Measurements from ENCODE around the gene MAPK14.
A peak's percentile ranks its signal among the peaks of the same experiment; 100 is the strongest.
"Not testable (repeated sequence)": the region's sequence is repeated elsewhere in the genome, so short reads cannot be mapped to it uniquely, and the experiment has no call there.

The MAPK14 gene

GRCh38 chr6:36069573-36069972 is 42.0 kb downstream of the MAPK14 start:
- DNase-seq (ENCODE audit: low spot score), result no peak

GRCh38 chr6:36070252-36070651 is 42.6 kb downstream of the MAPK14 start:
- DNase-seq (ENCODE audit: low spot score), result no peak

- DNase-seq (ENCODE audit: low spot score), result no peak
Measured at GRCh38 chr6:36071281-36071680, 43.7 kb downstream of the MAPK14 start.

- no peak for DNase-seq (ENCODE audit: low spot score)
Measured at GRCh38 chr6:36071714-36072113, 44.1 kb downstream of the MAPK14 start.

- no peak for DNase-seq (ENCODE audit: low spot score)
Measured at GRCh38 chr6:36072681-36073080, 45.1 kb downstream of the MAPK14 start.

- DNase-seq (ENCODE audit: low spot score), result no peak
Measured at GRCh38 chr6:36073587-36073986, 46.0 kb downstream of the MAPK14 start.

- no peak for DNase-seq (ENCODE audit: low spot score)
Measured at GRCh38 chr6:36075656-36076055, 48.0 kb downstream of the MAPK14 start.

GRCh38 chr6:36076178-36077063 is 48.8 kb downstream of the MAPK14 start:
- DNase-seq (ENCODE audit: low spot score), result no peak

GRCh38 chr6:36078159-36078558 is 50.6 kb downstream of the MAPK14 start:
- DNase-seq (ENCODE audit: low spot score), result no peak

GRCh38 chr6:36079601-36080000 is 52.0 kb downstream of the MAPK14 start:
- DNase-seq (ENCODE audit: low spot score), result no peak

GRCh38 chr6:36082318-36082717 is 54.7 kb downstream of the MAPK14 start:
- DNase-seq (ENCODE audit: low spot score), result no peak

- DNase-seq (ENCODE audit: low spot score), result no peak
Measured at GRCh38 chr6:36083446-36083845, 55.8 kb downstream of the MAPK14 start.

- not testable (repeated sequence) for DNase-seq (ENCODE audit: low spot score)
Measured at GRCh38 chr6:36088204-36088603, 60.6 kb downstream of the MAPK14 start.

- DNase-seq (ENCODE audit: low spot score), result no peak
Measured at GRCh38 chr6:36089048-36089447, 61.4 kb downstream of the MAPK14 start.

- no peak for DNase-seq (ENCODE audit: low spot score)
Measured at GRCh38 chr6:36094238-36094637, 66.6 kb downstream of the MAPK14 start.

- peak; percentile 57 for DNase-seq (ENCODE audit: low spot score)
Measured at GRCh38 chr6:36094753-36095496, 67.3 kb downstream of the MAPK14 start.

GRCh38 chr6:36095497-36096391 is 68.1 kb downstream of the MAPK14 start:
- DNase-seq (ENCODE audit: low spot score), result no peak

- no peak for DNase-seq (ENCODE audit: low spot score)
Measured at GRCh38 chr6:36098253-36098919, 70.8 kb downstream of the MAPK14 start.

- DNase-seq (ENCODE audit: low spot score), result no peak
Measured at GRCh38 chr6:36098920-36099647, 71.5 kb downstream of the MAPK14 start.

- DNase-seq (ENCODE audit: low spot score), result no peak
Measured at GRCh38 chr6:36099869-36100483, 72.4 kb downstream of the MAPK14 start.

- DNase-seq (ENCODE audit: low spot score), result no peak
Measured at GRCh38 chr6:36101691-36102090, 74.1 kb downstream of the MAPK14 start.

Measured in hepatic stellate cell (primary cell).